ENCODE measurements around the gene TAPT1. TPM values are rescaled to one million over a fixed set of nuclear protein-coding genes. Genes with fewer than 3 reads are reported as not detected.
A peak's percentile ranks its signal among the peaks of the same experiment; 100 is the strongest.

TAPT1 gene
- total RNA-seq, 1 experiment from 2014 or later = 48.6 TPM

GRCh38 chr4:16217300-16218051 lies 8.8 kb downstream of the TAPT1 start:
- no peak overlapping the region for H3K4me3 ChIP-seq (ENCODE audit: low read depth, low read length, poor library complexity, severe bottlenecking)
- H3K36me3 ChIP-seq (ENCODE audit: insufficient read depth, low read length, poor library complexity, severe bottlenecking) = no peaks in the 10 kb centered on the region
- no TSS peak for BruUV-seq (replicated peaks)
- no peaks in the 10 kb centered on the region for H3K27me3 ChIP-seq (replicated peaks; ENCODE audit: insufficient read depth, low read depth, low read length, poor library complexity)
- intact Hi-C loops (cut with micrococcal nuclease; ENCODE audit: unreplicated experiment) = no loop called here
- H3K27ac ChIP-seq (ENCODE audit: low read depth, low read length, poor library complexity, severe bottlenecking) = no peak overlapping the region
- no peak for TF ChIP-seq EZH2 (IDR thresholded peaks at IDR 0.05; ENCODE audit: borderline replicate concordance, low read depth, low read length, poor library complexity, severe bottlenecking)
- no peak for TF ChIP-seq CTCF (conservative IDR thresholded peaks at IDR 0.05; ENCODE audit: low read depth, low read length)
- H3K4me1 ChIP-seq (ENCODE audit: insufficient read depth, low read length, poor library complexity, severe bottlenecking) = peaks cover 17% of the 10 kb centered on the region
- CTCF ChIA-PET = no interaction called here
- H3K9me3 ChIP-seq (ENCODE audit: low read depth, low read length, poor library complexity, severe bottlenecking) = no peaks in the 10 kb centered on the region
- POLR2A ChIA-PET (ENCODE audit: low non-redundant PET) = no interaction called here
- DNase-seq (ENCODE audit: low spot score) = no peak

GRCh38 chr4:16213121-16213520 lies 13.2 kb downstream of the TAPT1 start:
- Histone ChIP-seq H3K4me3 (ENCODE audit: low read depth, low read length, poor library complexity, severe bottlenecking) (no peak overlapping the region), H3K27me3 (replicated peaks; ENCODE audit: insufficient read depth, low read depth, low read length, poor library complexity) (no peaks in the 10 kb centered on the region), H3K4me1 (ENCODE audit: insufficient read depth, low read length, poor library complexity, severe bottlenecking) (peaks cover 28% of the 10 kb centered on the region), H3K9me3 (ENCODE audit: low read depth, low read length, poor library complexity, severe bottlenecking) (no peaks in the 10 kb centered on the region), H3K27ac (ENCODE audit: low read depth, low read length, poor library complexity, severe bottlenecking) (no peak overlapping the region), H3K36me3 (ENCODE audit: insufficient read depth, low read length, poor library complexity, severe bottlenecking) (peaks cover 5% of the 10 kb centered on the region)
- DNase-seq (ENCODE audit: low spot score) = no peak
- TF ChIP-seq CTCF (conservative IDR thresholded peaks at IDR 0.05; ENCODE audit: low read depth, low read length) (no peak), EZH2 (IDR thresholded peaks at IDR 0.05; ENCODE audit: borderline replicate concordance, low read depth, low read length, poor library complexity, severe bottlenecking) (no peak)
- CTCF ChIA-PET = no interaction called here
- POLR2A ChIA-PET (ENCODE audit: low non-redundant PET) = no interaction called here
- BruUV-seq (replicated peaks) = no TSS peak
- intact Hi-C loops (cut with micrococcal nuclease; ENCODE audit: unreplicated experiment) = no loop called here

GRCh38 chr4:16212138-16212782 lies 14.0 kb downstream of the TAPT1 start:
- Histone ChIP-seq H3K27ac (ENCODE audit: low read depth, low read length, poor library complexity, severe bottlenecking) (peak overlapping the region; percentile 14), H3K4me3 (ENCODE audit: low read depth, low read length, poor library complexity, severe bottlenecking) (no peak overlapping the region), H3K27me3 (replicated peaks; ENCODE audit: insufficient read depth, low read depth, low read length, poor library complexity) (no peaks in the 10 kb centered on the region), H3K9me3 (ENCODE audit: low read depth, low read length, poor library complexity, severe bottlenecking) (no peaks in the 10 kb centered on the region), H3K4me1 (ENCODE audit: insufficient read depth, low read length, poor library complexity, severe bottlenecking) (peaks cover 32% of the 10 kb centered on the region), H3K36me3 (ENCODE audit: insufficient read depth, low read length, poor library complexity, severe bottlenecking) (peaks cover 5% of the 10 kb centered on the region)
- DNase-seq (ENCODE audit: low spot score) = no peak
- POLR2A ChIA-PET (ENCODE audit: low non-redundant PET) = no interaction called here
- CTCF ChIA-PET = no interaction called here
- intact Hi-C loops (cut with micrococcal nuclease; ENCODE audit: unreplicated experiment) = no loop called here
- TF ChIP-seq EZH2 (IDR thresholded peaks at IDR 0.05; ENCODE audit: borderline replicate concordance, low read depth, low read length, poor library complexity, severe bottlenecking) (no peak), CTCF (conservative IDR thresholded peaks at IDR 0.05; ENCODE audit: low read depth, low read length) (no peak)
- no TSS peak for BruUV-seq (replicated peaks)

Data from A673 (cell line).